ENCODE results near the gene POLR1E.

DNA sequence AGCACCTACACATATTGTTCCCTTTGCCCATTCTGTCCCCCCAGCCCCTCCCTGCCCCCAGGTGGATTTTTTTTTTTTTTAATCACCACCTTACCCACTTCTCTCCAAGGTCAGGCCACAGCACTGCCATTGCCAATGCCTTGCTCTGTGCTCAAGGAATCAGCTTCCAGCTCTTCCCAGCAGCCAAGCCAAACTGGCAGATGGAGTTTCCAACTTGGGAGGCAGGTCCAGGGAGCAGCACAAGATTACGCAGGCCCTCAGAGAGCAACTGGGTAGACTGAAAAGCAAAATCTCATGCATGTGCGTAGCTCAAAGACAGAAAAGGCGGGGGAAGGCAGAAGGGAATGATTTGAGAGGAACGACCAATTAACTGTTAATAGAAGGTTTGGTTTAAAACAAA is 48.1 kb upstream of the POLR1E start:
- no peak for TF ChIP-seq EZH2 (IDR thresholded peaks at IDR 0.05; ENCODE audit: low read length)
- TF ChIP-seq, protein P1, sequence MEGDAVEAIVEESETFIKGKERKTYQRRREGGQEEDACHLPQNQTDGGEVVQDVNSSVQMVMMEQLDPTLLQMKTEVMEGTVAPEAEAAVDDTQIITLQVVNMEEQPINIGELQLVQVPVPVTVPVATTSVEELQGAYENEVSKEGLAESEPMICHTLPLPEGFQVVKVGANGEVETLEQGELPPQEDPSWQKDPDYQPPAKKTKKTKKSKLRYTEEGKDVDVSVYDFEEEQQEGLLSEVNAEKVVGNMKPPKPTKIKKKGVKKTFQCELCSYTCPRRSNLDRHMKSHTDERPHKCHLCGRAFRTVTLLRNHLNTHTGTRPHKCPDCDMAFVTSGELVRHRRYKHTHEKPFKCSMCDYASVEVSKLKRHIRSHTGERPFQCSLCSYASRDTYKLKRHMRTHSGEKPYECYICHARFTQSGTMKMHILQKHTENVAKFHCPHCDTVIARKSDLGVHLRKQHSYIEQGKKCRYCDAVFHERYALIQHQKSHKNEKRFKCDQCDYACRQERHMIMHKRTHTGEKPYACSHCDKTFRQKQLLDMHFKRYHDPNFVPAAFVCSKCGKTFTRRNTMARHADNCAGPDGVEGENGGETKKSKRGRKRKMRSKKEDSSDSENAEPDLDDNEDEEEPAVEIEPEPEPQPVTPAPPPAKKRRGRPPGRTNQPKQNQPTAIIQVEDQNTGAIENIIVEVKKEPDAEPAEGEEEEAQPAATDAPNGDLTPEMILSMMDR (optimal IDR thresholded peaks at IDR 0.05 in 1 of 3, IDR thresholded peaks at IDR 0.05 in 1 of 3, conservative IDR thresholded peaks at IDR 0.05 in 1 of 3; ENCODE audit: extremely low read depth in 1 of 3, insufficient read depth in 2 of 3, low read length in 3 of 3): no peak

Measured in keratinocyte (primary cell).